Immature natural killer cell (primary cell): ENCODE results near the gene UNC13C. TPM values are rescaled to one million over a fixed set of nuclear protein-coding genes. Genes with fewer than 3 reads are reported as not detected.
"Not testable (repeated sequence)": the region's sequence is repeated elsewhere in the genome, so short reads cannot be mapped to it uniquely, and the experiment has no call there.

Experiments used
- DNase-seq, 3 donors: peaks; one replicate each; pipeline ENCODE4 v3.0.0; 2022; ENCODE audit warnings: mixed read lengths in 1 of 3
- H3K27ac Mint-ChIP-seq, 6 donors: one replicate each; pipeline ENCODE4 v1.8.0; 2020; ENCODE audit warnings: mixed read lengths in 6 of 6, mild to moderate bottlenecking in 5 of 6, inconsistent platforms in 4 of 6, moderate library complexity in 3 of 6
- H3K27me3 Mint-ChIP-seq, 3 donors: one replicate each; pipeline ENCODE4 v1.8.0; 2020 to 2021; ENCODE audit warnings: low read depth in 3 of 3, mild to moderate bottlenecking in 3 of 3, mixed read lengths in 3 of 3, moderate library complexity in 3 of 3, inconsistent platforms in 1 of 3
- H3K36me3 Mint-ChIP-seq, 3 donors: one replicate each; pipeline ENCODE4 v1.8.0; 2020; ENCODE audit warnings: mixed read lengths in 3 of 3, inconsistent platforms in 2 of 3, mild to moderate bottlenecking in 2 of 3
- H3K4me1 Mint-ChIP-seq, 2 donors: one replicate each; pipeline ENCODE4 v1.8.0; 2020; ENCODE audit warnings: inconsistent platforms in 2 of 2, mild to moderate bottlenecking in 2 of 2, mixed read lengths in 2 of 2, moderate library complexity in 1 of 2
- H3K4me3 Mint-ChIP-seq, 5 donors: one replicate each; pipeline ENCODE4 v1.8.0; 2020; ENCODE audit warnings: mild to moderate bottlenecking in 5 of 5, mixed read lengths in 5 of 5, inconsistent platforms in 3 of 5, moderate library complexity in 3 of 5
- H3K9me3 Mint-ChIP-seq, 6 donors: one replicate each; pipeline ENCODE4 v1.8.0; 2020; ENCODE audit warnings: mild to moderate bottlenecking in 6 of 6, mixed read lengths in 6 of 6, inconsistent platforms in 4 of 6, moderate library complexity in 3 of 6
- polyA plus RNA-seq, 3 donors: library from polyadenylated mRNA; unstranded; fragments of 300-500 nt; fragmentation: Illumina TruSeq; gene quantifications; one replicate each; pipeline ENCODE4 v1.2.3, GENCODE V29; 2021

Gene UNC13C
- not detected for polyA plus RNA-seq

GRCh38 chr15:53978253-53978906, at the start of gene UNC13C:
Gene UNC13C, plus strand, starts transcription at chr15:53978441. Its CDS starts 34,463 bp downstream, at chr15:54012904.
- H3K4me3 Mint-ChIP-seq, result peak within 1 kb of the TSS in 1 of 5 donors; percentile 10
- H3K9me3 Mint-ChIP-seq, result peaks cover 0 to 11% (median 3%) of the 10 kb centered on the region in 6 donors
- H3K4me1 Mint-ChIP-seq, result no peaks in the 10 kb centered on the region
- DNase-seq, result no peak
- no peaks in the 10 kb centered on the region for H3K36me3 Mint-ChIP-seq
- H3K27ac Mint-ChIP-seq, result no peak within 1 kb of the TSS
- H3K27me3 Mint-ChIP-seq, result peaks cover 2% of the 10 kb centered on the region in 3 donors

GRCh38 chr15:53936137-53936536, 42.1 kb upstream of the UNC13C start:
- Mint-ChIP-seq H3K4me3 (no peak overlapping the region), H3K36me3 (peaks cover 0 to 8% (median 4%) of the 10 kb centered on the region in 3 donors), H3K27me3 (peaks cover 0 to 3% (median 1%) of the 10 kb centered on the region in 3 donors), H3K27ac (no peak overlapping the region), H3K9me3 (peaks cover 30 to 64% (median 34%) of the 10 kb centered on the region in 6 donors), H3K4me1 (no peaks in the 10 kb centered on the region)
- DNase-seq, result no peak

- peaks cover 30 to 56% (median 34%) of the 10 kb centered on the region in 6 donors for H3K9me3 Mint-ChIP-seq
- not testable (repeated sequence) for H3K27ac Mint-ChIP-seq, H3K36me3 Mint-ChIP-seq, H3K4me3 Mint-ChIP-seq, H3K27me3 Mint-ChIP-seq, DNase-seq, H3K4me1 Mint-ChIP-seq
Observed at GRCh38 chr15:53937632-53938031, 40.6 kb upstream of the UNC13C start.

GRCh38 chr15:53950572-53950971, 27.7 kb upstream of the UNC13C start:
- H3K4me3 Mint-ChIP-seq, result no peak overlapping the region
- DNase-seq, result no peak
- H3K4me1 Mint-ChIP-seq, result no peaks in the 10 kb centered on the region
- H3K27ac Mint-ChIP-seq, result no peak overlapping the region
- H3K9me3 Mint-ChIP-seq, result peaks cover 0 to 20% (median 7%) of the 10 kb centered on the region in 6 donors
- no peaks in the 10 kb centered on the region for H3K36me3 Mint-ChIP-seq
- peaks cover 0 to 4% (median 0%) of the 10 kb centered on the region in 3 donors for H3K27me3 Mint-ChIP-seq

- Mint-ChIP-seq H3K9me3 (peaks cover 0 to 1% (median 0%) of the 10 kb centered on the region in 6 donors), H3K27me3 (peaks cover 0 to 3% (median 2%) of the 10 kb centered on the region in 3 donors), H3K4me1 (no peaks in the 10 kb centered on the region), H3K36me3 (no peaks in the 10 kb centered on the region), H3K4me3 (no peak overlapping the region), H3K27ac (no peak overlapping the region)
- no peak for DNase-seq
Observed at GRCh38 chr15:53955396-53955795, 22.8 kb upstream of the UNC13C start.

GRCh38 chr15:53962646-53963561, 15.3 kb upstream of the UNC13C start:
- H3K4me1 Mint-ChIP-seq, result no peaks in the 10 kb centered on the region
- peaks cover 0 to 3% (median 1%) of the 10 kb centered on the region in 6 donors for H3K9me3 Mint-ChIP-seq
- DNase-seq, result no peak
- H3K4me3 Mint-ChIP-seq, result no peak overlapping the region
- no peak overlapping the region for H3K27ac Mint-ChIP-seq
- H3K27me3 Mint-ChIP-seq, result no peaks in the 10 kb centered on the region
- H3K36me3 Mint-ChIP-seq, result no peaks in the 10 kb centered on the region

GRCh38 chr15:53963801-53964200, 14.4 kb upstream of the UNC13C start:
- no peaks in the 10 kb centered on the region for H3K4me1 Mint-ChIP-seq
- no peaks in the 10 kb centered on the region for H3K27me3 Mint-ChIP-seq
- no peak overlapping the region for H3K27ac Mint-ChIP-seq
- peaks cover 0 to 3% (median 1%) of the 10 kb centered on the region in 6 donors for H3K9me3 Mint-ChIP-seq
- no peaks in the 10 kb centered on the region for H3K36me3 Mint-ChIP-seq
- no peak overlapping the region for H3K4me3 Mint-ChIP-seq
- no peak for DNase-seq

- H3K4me1 Mint-ChIP-seq, result no peaks in the 10 kb centered on the region
- no peak overlapping the region for H3K4me3 Mint-ChIP-seq
- H3K27me3 Mint-ChIP-seq, result peaks cover 2 to 3% (median 2%) of the 10 kb centered on the region in 3 donors
- peaks cover 0 to 13% (median 3%) of the 10 kb centered on the region in 6 donors for H3K9me3 Mint-ChIP-seq
- no peak overlapping the region for H3K27ac Mint-ChIP-seq
- H3K36me3 Mint-ChIP-seq, result no peaks in the 10 kb centered on the region
- no peak for DNase-seq
Observed at GRCh38 chr15:53974121-53974520, 4.1 kb upstream of the UNC13C start.

GRCh38 chr15:53974813-53975212, 3.4 kb upstream of the UNC13C start:
- Mint-ChIP-seq H3K4me3 (no peak overlapping the region), H3K27me3 (peaks cover 2 to 3% (median 2%) of the 10 kb centered on the region in 3 donors), H3K4me1 (no peaks in the 10 kb centered on the region), H3K9me3 (peaks cover 0 to 13% (median 3%) of the 10 kb centered on the region in 6 donors), H3K27ac (no peak overlapping the region), H3K36me3 (no peaks in the 10 kb centered on the region)
- DNase-seq, result no peak

GRCh38 chr15:53976844-53977392, 1.3 kb upstream of the UNC13C start:
- no peaks in the 10 kb centered on the region for H3K4me1 Mint-ChIP-seq
- peaks cover 2% of the 10 kb centered on the region in 3 donors for H3K27me3 Mint-ChIP-seq
- no peaks in the 10 kb centered on the region for H3K36me3 Mint-ChIP-seq
- no peak for DNase-seq
- H3K9me3 Mint-ChIP-seq, result peaks cover 0 to 11% (median 2%) of the 10 kb centered on the region in 6 donors
- no peak overlapping the region for H3K4me3 Mint-ChIP-seq
- no peak overlapping the region for H3K27ac Mint-ChIP-seq

- peak overlapping the region in 1 of 5 donors; percentile 10 for H3K4me3 Mint-ChIP-seq
- no peak for DNase-seq
- peaks cover 0 to 11% (median 4%) of the 10 kb centered on the region in 6 donors for H3K9me3 Mint-ChIP-seq
- H3K4me1 Mint-ChIP-seq, result no peaks in the 10 kb centered on the region
- H3K27me3 Mint-ChIP-seq, result peaks cover 2% of the 10 kb centered on the region in 3 donors
- no peak overlapping the region for H3K27ac Mint-ChIP-seq
- H3K36me3 Mint-ChIP-seq, result no peaks in the 10 kb centered on the region
Observed at GRCh38 chr15:53979051-53979788, 979 bp downstream of the UNC13C start.

GRCh38 chr15:53980021-53980420, 1.8 kb downstream of the UNC13C start:
- Mint-ChIP-seq H3K36me3 (no peaks in the 10 kb centered on the region), H3K27me3 (peaks cover 2% of the 10 kb centered on the region in 3 donors), H3K4me1 (no peaks in the 10 kb centered on the region), H3K9me3 (peaks cover 0 to 11% (median 5%) of the 10 kb centered on the region in 6 donors), H3K27ac (no peak overlapping the region), H3K4me3 (no peak overlapping the region)
- no peak for DNase-seq

GRCh38 chr15:53982071-53982680, 3.9 kb downstream of the UNC13C start:
- Mint-ChIP-seq H3K4me1 (no peaks in the 10 kb centered on the region), H3K9me3 (peaks cover 0 to 9% (median 5%) of the 10 kb centered on the region in 6 donors), H3K27me3 (peaks cover 2% of the 10 kb centered on the region in 3 donors), H3K36me3 (no peaks in the 10 kb centered on the region), H3K4me3 (no peak overlapping the region), H3K27ac (no peak overlapping the region)
- DNase-seq, result no peak
